HepG2 (cell line): ENCODE results near the gene WDR53. TPM values are rescaled to one million over a fixed set of nuclear protein-coding genes. Genes with fewer than 3 reads are reported as not detected.

Source experiments
- ATAC-seq: fragments of 200-7000 bp; cut with Tn5 transposase; 3 replicates; pipeline ENCODE4 v1.9.1; 2020; ENCODE audit warnings: mild to moderate bottlenecking, moderate library complexity
- BruUV-seq: library from RNA; stranded (reverse); fragments of 400-500 nt; replicated peaks from 2 replicates; lab custom pipeline; 2021; lab: Mats Ljungman, UMichigan
- CTCF ChIA-PET: fragments of 300-600 bp; formaldehyde crosslinking; extraction: SDS; loops from one replicate; lab custom pipeline; 2021; ENCODE audit warnings: low total read pairs, inconsistent platforms, low intra/inter-chr PET ratio; lab: Yijun Ruan, JAX
- POLR2A ChIA-PET: fragments of 350-600 bp; sonication (Branson Sonifier 250); formaldehyde crosslinking; loops from one replicate; lab custom pipeline; 2020; ENCODE audit warnings: antibody characterized with exemption, inconsistent platforms; lab: Yijun Ruan, JAX
- DNase-seq: peaks from one replicate; pipeline ENCODE4 v3.0.0-alpha.2; 2015; ENCODE audit warnings: low spot score
- FAIRE-seq: peaks from 3 replicates; lab custom pipeline; 2011; peaks lifted over from hg19 to GRCh38; lab: Jason Lieb, UNC
- H2AFZ ChIP-seq: one replicate; pipeline ENCODE4 v1.6.1; 2011; ENCODE audit warnings: low read length, inconsistent platforms
- H3K27ac ChIP-seq: fragments of 300-600 bp; 3 replicates; pipeline ENCODE4 v1.8.0; 2011; ENCODE audit warnings: mixed run types, mild to moderate bottlenecking, mixed read lengths, low read length, inconsistent platforms; ENCODE audit not compliant: insufficient read depth; ENCODE audit errors: extremely low read length
- H3K27me3 ChIP-seq, 2 experiments: fragments of 200-600 bp in 1 of 2; 2 replicates in 1 of 2; 3 replicates in 1 of 2; pipeline versions ENCODE4 v1.6.0 to v1.8.0; 2011; ENCODE audit warnings: low read length in 2 of 2, mild to moderate bottlenecking in 2 of 2, moderate library complexity in 2 of 2, inconsistent platforms in 1 of 2; ENCODE audit not compliant: insufficient read depth in 2 of 2, control insufficient read depth in 1 of 2
- H3K36me3 ChIP-seq, 2 experiments: fragments of 200-600 bp in 1 of 2; replicated peaks in 1 of 2; 2 replicates in 1 of 2; 3 replicates in 1 of 2; pipeline versions ENCODE4 v1.5.1 to v1.8.0; 2011; ENCODE audit warnings: low read length in 2 of 2, inconsistent platforms in 1 of 2; ENCODE audit not compliant: insufficient read depth in 2 of 2, control insufficient read depth in 1 of 2
- H3K4me1 ChIP-seq: 2 replicates; pipeline ENCODE4 v1.5.1; 2012; ENCODE audit warnings: low read length, inconsistent platforms; ENCODE audit not compliant: insufficient read depth
- H3K4me2 ChIP-seq: 2 replicates; pipeline ENCODE4 v1.6.0; 2011; ENCODE audit warnings: low read depth, low read length, inconsistent platforms
- H3K4me3 ChIP-seq, 3 experiments: fragments of 200-600 bp in 1 of 3; sonication (generic), shearing (Covaris generic) in 1 of 3; replicated peaks in 1 of 3; 2 replicates each; pipeline ENCODE4 v1.5.1; 2011 to 2016; ENCODE audit warnings: low read length in 3 of 3, inconsistent platforms in 2 of 3, low read depth in 2 of 3, mild to moderate bottlenecking in 2 of 3, control low read depth in 1 of 3, mixed read lengths in 1 of 3; ENCODE audit not compliant: insufficient read depth in 1 of 3
- H3K79me2 ChIP-seq: one replicate; pipeline ENCODE4 v1.6.1; 2011; ENCODE audit warnings: low read length, inconsistent platforms; ENCODE audit not compliant: insufficient read depth
- H3K9ac ChIP-seq: 2 replicates; pipeline ENCODE4 v1.6.0; 2011; ENCODE audit warnings: mild to moderate bottlenecking, low read depth, low read length, inconsistent platforms; ENCODE audit not compliant: insufficient read depth
- H3K9me3 ChIP-seq: 2 replicates; pipeline ENCODE4 v1.5.1; 2012; ENCODE audit warnings: mild to moderate bottlenecking, low read length
- H4K20me1 ChIP-seq: 2 replicates; pipeline ENCODE4 v1.6.0; 2011; ENCODE audit warnings: inconsistent platforms, mild to moderate bottlenecking, low read length, moderate library complexity; ENCODE audit not compliant: insufficient read depth
- E2F2 ChIP-seq: sonication (generic); formaldehyde crosslinking; IDR thresholded peaks from 2 replicates; pipeline ENCODE4 v1.4.0; 2020; ENCODE audit warnings: missing genetic modification reagents, borderline replicate concordance
- HMGXB3 ChIP-seq: sonication (generic); formaldehyde crosslinking; IDR thresholded peaks from 2 replicates; pipeline ENCODE4 v1.4.0; 2020; ENCODE audit warnings: missing genetic modification reagents, borderline replicate concordance
- IRX3 ChIP-seq: sonication (generic); formaldehyde crosslinking; IDR thresholded peaks from 2 replicates; pipeline ENCODE4 v1.8.1; 2023; ENCODE audit warnings: mild to moderate bottlenecking, low read depth, missing genetic modification reagents, borderline replicate concordance
- SKI ChIP-seq: fragments of 450-650 bp; IDR thresholded peaks from one replicate; pipeline ENCODE4 v1.6.1; 2018; ENCODE audit warnings: mild to moderate bottlenecking; ENCODE audit not compliant: partially characterized antibody
- SMAD3 ChIP-seq: sonication (generic); formaldehyde crosslinking; IDR thresholded peaks from 2 replicates; pipeline ENCODE4 v1.4.0; 2020; ENCODE audit warnings: missing genetic modification reagents
- U2AF1 ChIP-seq: fragments of 200-400 bp; formaldehyde crosslinking; optimal IDR thresholded peaks from 2 replicates; pipeline ENCODE3; 2017; ENCODE audit warnings: mild to moderate bottlenecking, low read depth, low read length
- ZBTB20 ChIP-seq: sonication (generic); formaldehyde crosslinking; IDR thresholded peaks from 2 replicates; pipeline ENCODE4 v1.8.1; 2023; ENCODE audit warnings: missing genetic modification reagents, low read depth, mild to moderate bottlenecking, borderline replicate concordance
- WGBS: methylation state at CpG from one replicate; pipeline ENCODE4 v1.1.6; 2017; ENCODE audit warnings: low lambda C conversion rate; 5-methylcytosine and 5-hydroxymethylcytosine counted together
- in situ Hi-C: cut with HindIII; loops from 2 replicates; pipeline ENCODE4 v1.10.0; 2017; ENCODE audit warnings: low pct_unique_long_range_greater_than_20kb; ENCODE audit not compliant: extremely low pct_ligation_motif_present
- intact Hi-C: fragments of 100-400 bp; cut with micrococcal nuclease; formaldehyde crosslinking; loops from one replicate; pipeline ENCODE4 v1.10.0; 2022; ENCODE audit not compliant: unreplicated experiment
- polyA plus RNA-seq, 8 experiments: library from polyadenylated mRNA; depleted of rRNA in 3 of 8; stranded (reverse) in 7 of 8; unstranded in 1 of 8; fragments of >200 nt; fragmentation: Illumina TruSeq in 4 of 8; extraction: Trizol in 4 of 8; gene quantifications; 2 replicates each; pipeline versions ENCODE4 v1.2.1 to v1.2.3, GENCODE V29; 2011 to 2016; ENCODE audit warnings: low read depth in 4 of 8, missing spikeins in 1 of 8, mixed read lengths in 1 of 8; ENCODE audit not compliant: insufficient read depth in 1 of 8
- total RNA-seq, 5 experiments: library from RNA; depleted of rRNA; stranded (reverse); fragments of >200 nt; fragmentation: Illumina TruSeq; extraction: Trizol; gene quantifications; 2 replicates each; pipeline ENCODE4 v1.2.3, GENCODE V29; 2016; ENCODE audit warnings: low read depth in 1 of 5
- TF ChIP-seq, protein P1 (sequence below): sonication (generic); formaldehyde crosslinking; IDR thresholded peaks from 2 replicates; pipeline ENCODE4 v1.4.0; 2020; ENCODE audit warnings: mild to moderate bottlenecking, low read depth, missing genetic modification reagents

Gene WDR53
- total and polyA plus RNA-seq, 2 of the 13 experiments (the other 11 are each of a cell fraction or from before 2014, with no cell fraction given) = 3.5 to 7.7 TPM

GRCh38 chr3:196517162-196517800, 51.1 kb downstream of the WDR53 start:
- Histone ChIP-seq H3K27ac (no peak overlapping the region), H2AFZ (no peak overlapping the region), H3K4me1 (peaks cover 19% of the 10 kb centered on the region)
- no peak for FAIRE-seq
- TF ChIP-seq U2AF1 (no peak), IRX3 (CRISPR knock-in tag) (no peak), E2F2 (CRISPR knock-in tag) (no peak), SMAD3 (CRISPR knock-in tag) (no peak), SKI (no peak), ZBTB20 (CRISPR knock-in tag) (no peak), HMGXB3 (CRISPR knock-in tag) (no peak)
- TF ChIP-seq, protein P1, sequence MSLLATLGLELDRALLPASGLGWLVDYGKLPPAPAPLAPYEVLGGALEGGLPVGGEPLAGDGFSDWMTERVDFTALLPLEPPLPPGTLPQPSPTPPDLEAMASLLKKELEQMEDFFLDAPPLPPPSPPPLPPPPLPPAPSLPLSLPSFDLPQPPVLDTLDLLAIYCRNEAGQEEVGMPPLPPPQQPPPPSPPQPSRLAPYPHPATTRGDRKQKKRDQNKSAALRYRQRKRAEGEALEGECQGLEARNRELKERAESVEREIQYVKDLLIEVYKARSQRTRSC = no peak
- TF ChIP-seq, all 625 proteins: peak for 0
- ATAC-seq (no peak), DNase-seq (no peak)
- in situ Hi-C loops (loop anchor here (5.0 to 10.0 kb wide), 2 partner anchors 260 to 492 kb away; no protein-coding TSS in a partner anchor), intact Hi-C loops (loop anchor here (5.0 kb wide), 1 partner anchor 305 kb away; the partner anchor contains the start of gene ZDHHC19)
- WGBS = 51% methylated on average over 2 of the region's 2 CpGs
- BruUV-seq = no TSS peak
- Histone ChIP-seq H3K9ac (no peak overlapping the region), H3K4me3 (no peak overlapping the region), H4K20me1 (no peaks in the 10 kb centered on the region), H3K27me3 (peaks cover 0 to 16% of the 10 kb centered on the region in 2 experiments; a peak in 3 of 5 replicates), H3K9me3 (no peaks in the 10 kb centered on the region), H3K79me2 (no peaks in the 10 kb centered on the region), H3K36me3 (no peaks in the 10 kb centered on the region), H3K4me2 (no peak overlapping the region)
- ChIA-PET POLR2A (no interaction called here), CTCF (no interaction called here)
